NCI-H2107 treated with DMSO at 0.1 percent for 48 hours (cell line): ENCODE results near the gene CCDC9.
A peak's percentile ranks its signal among the peaks of the same experiment; 100 is the strongest.

Source experiments
- DNase-seq: peaks from one replicate; lab custom pipeline; 2025; ENCODE audit not compliant: unreplicated experiment; lab: John Stamatoyannopoulos, UW

CCDC9 gene

GRCh38 chr19:47255879-47256692 lies at the start of gene CCDC9:
TSS of gene CCDC9 (plus strand) at chr19:47256525. CDS start at chr19:47258401, 1,876 bp downstream.
- DNase-seq = peak; percentile 96

GRCh38 chr19:47209319-47210179 lies 46.8 kb upstream of the CCDC9 start:
- no peak for DNase-seq

- no peak for DNase-seq
Observed at GRCh38 chr19:47210180-47210490, 46.2 kb upstream of the CCDC9 start.

- DNase-seq = peak; percentile 69
Observed at GRCh38 chr19:47210689-47211316, 45.5 kb upstream of the CCDC9 start.

GRCh38 chr19:47215581-47215980 lies 40.7 kb upstream of the CCDC9 start:
- no peak for DNase-seq

GRCh38 chr19:47221080-47221841 lies 35.1 kb upstream of the CCDC9 start:
- no peak for DNase-seq

GRCh38 chr19:47221890-47222289 lies 34.4 kb upstream of the CCDC9 start:
- DNase-seq = no peak

GRCh38 chr19:47225746-47226425 lies 30.4 kb upstream of the CCDC9 start:
- peak; percentile 54 for DNase-seq

- no peak for DNase-seq
Observed at GRCh38 chr19:47226426-47227351, 29.6 kb upstream of the CCDC9 start.

GRCh38 chr19:47227352-47228167 lies 28.8 kb upstream of the CCDC9 start:
- DNase-seq = no peak

- no peak for DNase-seq
Observed at GRCh38 chr19:47228168-47228936, 28.0 kb upstream of the CCDC9 start.

GRCh38 chr19:47228937-47229675 lies 27.2 kb upstream of the CCDC9 start:
- DNase-seq = no peak

- no peak for DNase-seq
Observed at GRCh38 chr19:47229676-47230053, 26.7 kb upstream of the CCDC9 start.

GRCh38 chr19:47230054-47230920 lies 26.0 kb upstream of the CCDC9 start:
- no peak for DNase-seq

- no peak for DNase-seq
Observed at GRCh38 chr19:47230921-47231214, 25.5 kb upstream of the CCDC9 start, which contains the start of gene BBC3. TSS of gene BBC3 (minus strand) at chr19:47231199. CDS start at chr19:47228431, 2,768 bp downstream.
